Activated T-cell treated with anti-CD3 and anti-CD28 coated beads, Interleukin-2, amount 50 U/mL, for 24 hours (primary cell): ENCODE measurements around the gene SH3GL3.

Experiments
- DNase-seq: peaks from one replicate; pipeline ENCODE4 v3.0.0-alpha.2; 2020
- H3K27ac Mint-ChIP-seq: 2 replicates; pipeline ENCODE4 v1.8.0; 2020; ENCODE audit warnings: mild to moderate bottlenecking, mixed read lengths
- H3K27me3 Mint-ChIP-seq: 2 replicates; pipeline ENCODE4 v1.8.0; 2020; ENCODE audit warnings: mixed read lengths
- H3K36me3 Mint-ChIP-seq: 2 replicates; pipeline ENCODE4 v1.8.0; 2020; ENCODE audit warnings: low read depth, mixed read lengths
- H3K4me1 Mint-ChIP-seq: 2 replicates; pipeline ENCODE4 v1.8.0; 2020; ENCODE audit warnings: low read depth, mixed read lengths
- H3K4me3 Mint-ChIP-seq: 2 replicates; pipeline ENCODE4 v1.8.0; 2020; ENCODE audit warnings: mild to moderate bottlenecking, moderate library complexity, mixed read lengths
- H3K9me3 Mint-ChIP-seq: 2 replicates; pipeline ENCODE4 v1.8.0; 2020; ENCODE audit warnings: mixed read lengths

The SH3GL3 gene

GRCh38 chr15:83444936-83445335, 2.2 kb upstream of the SH3GL3 start:
- H3K36me3 Mint-ChIP-seq, result no peaks in the 10 kb centered on the region
- DNase-seq, result no peak
- H3K27me3 Mint-ChIP-seq, result peaks cover 55% of the 10 kb centered on the region
- H3K9me3 Mint-ChIP-seq, result no peaks in the 10 kb centered on the region
- peaks cover 9% of the 10 kb centered on the region for H3K4me1 Mint-ChIP-seq
- H3K4me3 Mint-ChIP-seq, result no peak overlapping the region
- no peak overlapping the region for H3K27ac Mint-ChIP-seq

GRCh38 chr15:83445643-83446042, 1.5 kb upstream of the SH3GL3 start:
- H3K36me3 Mint-ChIP-seq, result no peaks in the 10 kb centered on the region
- no peak for DNase-seq
- H3K4me1 Mint-ChIP-seq, result peaks cover 9% of the 10 kb centered on the region
- H3K27me3 Mint-ChIP-seq, result peaks cover 55% of the 10 kb centered on the region
- H3K27ac Mint-ChIP-seq, result no peak overlapping the region
- H3K4me3 Mint-ChIP-seq, result no peak overlapping the region
- H3K9me3 Mint-ChIP-seq, result no peaks in the 10 kb centered on the region

GRCh38 chr15:83446417-83446816, 724 bp upstream of the SH3GL3 start:
- DNase-seq, result no peak
- Mint-ChIP-seq H3K4me1 (peaks cover 9% of the 10 kb centered on the region), H3K36me3 (no peaks in the 10 kb centered on the region), H3K4me3 (peak overlapping the region; percentile 63), H3K9me3 (no peaks in the 10 kb centered on the region), H3K27me3 (peaks cover 55% of the 10 kb centered on the region), H3K27ac (no peak overlapping the region)

GRCh38 chr15:83449250-83449671, 2.1 kb downstream of the SH3GL3 start:
- Mint-ChIP-seq H3K4me3 (no peak overlapping the region), H3K27ac (no peak overlapping the region), H3K27me3 (peaks cover 48% of the 10 kb centered on the region), H3K9me3 (no peaks in the 10 kb centered on the region), H3K4me1 (peaks cover 9% of the 10 kb centered on the region), H3K36me3 (no peaks in the 10 kb centered on the region)
- no peak for DNase-seq

- Mint-ChIP-seq H3K27me3 (peaks cover 46% of the 10 kb centered on the region), H3K9me3 (no peaks in the 10 kb centered on the region), H3K4me1 (peaks cover 9% of the 10 kb centered on the region), H3K27ac (no peak overlapping the region), H3K36me3 (no peaks in the 10 kb centered on the region), H3K4me3 (no peak overlapping the region)
- DNase-seq, result no peak
These were observed 2.9 kb downstream of the SH3GL3 start for GRCh38 chr15:83449937-83450506.

GRCh38 chr15:83457149-83457548, 10.0 kb downstream of the SH3GL3 start:
- H3K4me3 Mint-ChIP-seq, result no peak overlapping the region
- no peaks in the 10 kb centered on the region for H3K4me1 Mint-ChIP-seq
- peaks cover 6% of the 10 kb centered on the region for H3K27me3 Mint-ChIP-seq
- H3K9me3 Mint-ChIP-seq, result no peaks in the 10 kb centered on the region
- no peaks in the 10 kb centered on the region for H3K36me3 Mint-ChIP-seq
- no peak overlapping the region for H3K27ac Mint-ChIP-seq
- DNase-seq, result no peak

GRCh38 chr15:83458381-83458780, 11.2 kb downstream of the SH3GL3 start:
- no peak overlapping the region for H3K4me3 Mint-ChIP-seq
- no peaks in the 10 kb centered on the region for H3K9me3 Mint-ChIP-seq
- H3K36me3 Mint-ChIP-seq, result no peaks in the 10 kb centered on the region
- no peak overlapping the region for H3K27ac Mint-ChIP-seq
- no peak for DNase-seq
- peaks cover 10% of the 10 kb centered on the region for H3K27me3 Mint-ChIP-seq
- no peaks in the 10 kb centered on the region for H3K4me1 Mint-ChIP-seq

- Mint-ChIP-seq H3K4me3 (no peak overlapping the region), H3K9me3 (no peaks in the 10 kb centered on the region), H3K27me3 (peaks cover 10% of the 10 kb centered on the region), H3K27ac (no peak overlapping the region), H3K36me3 (no peaks in the 10 kb centered on the region), H3K4me1 (no peaks in the 10 kb centered on the region)
- no peak for DNase-seq
These were observed 14.9 kb downstream of the SH3GL3 start for GRCh38 chr15:83462026-83462425.

- Mint-ChIP-seq H3K27ac (no peak overlapping the region), H3K4me1 (no peaks in the 10 kb centered on the region), H3K9me3 (no peaks in the 10 kb centered on the region), H3K4me3 (no peak overlapping the region), H3K27me3 (peaks cover 10% of the 10 kb centered on the region), H3K36me3 (no peaks in the 10 kb centered on the region)
- DNase-seq, result no peak
These were observed 15.9 kb downstream of the SH3GL3 start for GRCh38 chr15:83462953-83463433.

- no peaks in the 10 kb centered on the region for H3K4me1 Mint-ChIP-seq
These were observed 23.7 kb downstream of the SH3GL3 start for GRCh38 chr15:83470887-83471286.

GRCh38 chr15:83471307-83471866, 24.2 kb downstream of the SH3GL3 start:
- Mint-ChIP-seq H3K27me3 (peaks cover 14% of the 10 kb centered on the region), H3K9me3 (no peaks in the 10 kb centered on the region), H3K36me3 (no peaks in the 10 kb centered on the region), H3K4me1 (no peaks in the 10 kb centered on the region), H3K27ac (no peak overlapping the region), H3K4me3 (no peak overlapping the region)
- DNase-seq, result no peak

More at GRCh38 chr15:83470887-83471286, 23.7 kb downstream of the SH3GL3 start:
- Mint-ChIP-seq H3K27me3 (peaks cover 14% of the 10 kb centered on the region), H3K9me3 (no peaks in the 10 kb centered on the region), H3K27ac (no peak overlapping the region), H3K4me3 (no peak overlapping the region), H3K36me3 (no peaks in the 10 kb centered on the region)
- DNase-seq, result no peak

GRCh38 chr15:83472151-83472550, 25.0 kb downstream of the SH3GL3 start:
- H3K4me3 Mint-ChIP-seq, result no peak overlapping the region
- peaks cover 14% of the 10 kb centered on the region for H3K27me3 Mint-ChIP-seq
- no peak for DNase-seq
- H3K4me1 Mint-ChIP-seq, result no peaks in the 10 kb centered on the region
- H3K9me3 Mint-ChIP-seq, result no peaks in the 10 kb centered on the region
- H3K36me3 Mint-ChIP-seq, result no peaks in the 10 kb centered on the region
- no peak overlapping the region for H3K27ac Mint-ChIP-seq

GRCh38 chr15:83472797-83473196, 25.7 kb downstream of the SH3GL3 start:
- Mint-ChIP-seq H3K4me1 (no peaks in the 10 kb centered on the region), H3K27ac (no peak overlapping the region)

GRCh38 chr15:83474578-83474977, 27.4 kb downstream of the SH3GL3 start:
- no peaks in the 10 kb centered on the region for H3K4me1 Mint-ChIP-seq
- peaks cover 20% of the 10 kb centered on the region for H3K27me3 Mint-ChIP-seq
- no peaks in the 10 kb centered on the region for H3K9me3 Mint-ChIP-seq
- H3K27ac Mint-ChIP-seq, result no peak overlapping the region
- H3K4me3 Mint-ChIP-seq, result no peak overlapping the region
- DNase-seq, result no peak
- no peaks in the 10 kb centered on the region for H3K36me3 Mint-ChIP-seq

More at GRCh38 chr15:83472797-83473196, 25.7 kb downstream of the SH3GL3 start:
- Mint-ChIP-seq H3K27me3 (peaks cover 14% of the 10 kb centered on the region), H3K36me3 (no peaks in the 10 kb centered on the region), H3K9me3 (no peaks in the 10 kb centered on the region), H3K4me3 (no peak overlapping the region)
- no peak for DNase-seq

GRCh38 chr15:83475551-83475950, 28.4 kb downstream of the SH3GL3 start:
- no peak overlapping the region for H3K27ac Mint-ChIP-seq
- no peak overlapping the region for H3K4me3 Mint-ChIP-seq
- H3K9me3 Mint-ChIP-seq, result no peaks in the 10 kb centered on the region
- no peaks in the 10 kb centered on the region for H3K36me3 Mint-ChIP-seq
- no peaks in the 10 kb centered on the region for H3K4me1 Mint-ChIP-seq
- no peak for DNase-seq
- H3K27me3 Mint-ChIP-seq, result peaks cover 18% of the 10 kb centered on the region
